Natural killer cell treated with Interleukin-12 subunit alpha and Interleukin-12 subunit beta and Interleukin-15 and Interleukin-18, amount 100 ng/mL, for 72 hours (primary cell): ENCODE data around the gene CASKIN1. TPM values are rescaled to one million over a fixed set of nuclear protein-coding genes. Genes with fewer than 3 reads are reported as not detected.
A peak's percentile ranks its signal among the peaks of the same experiment; 100 is the strongest.
"Not testable (repeated sequence)": the region's sequence is repeated elsewhere in the genome, so short reads cannot be mapped to it uniquely, and the experiment has no call there.

Experiments
- ATAC-seq, 2 donors: fragments of 150-1000 bp; cut with Tn5 transposase in 1 of 2; sonication (Bioruptor Pico), chemical (Tn5 transposase) in 1 of 2; 2 replicates each; pipeline ENCODE4 v1.10.0; 2021
- DNase-seq: peaks from one replicate; pipeline ENCODE4 v3.0.0; 2022; ENCODE audit warnings: low spot score
- H3K27ac Mint-ChIP-seq, 2 donors: 1 replicate in 1 of 2; 2 replicates in 1 of 2; pipeline ENCODE4 v1.8.0; 2022; ENCODE audit warnings: mixed read lengths in 2 of 2, mild to moderate bottlenecking in 1 of 2, moderate library complexity in 1 of 2
- H3K27me3 Mint-ChIP-seq, 2 donors: 1 replicate in 1 of 2; 2 replicates in 1 of 2; pipeline ENCODE4 v1.8.0; 2022; ENCODE audit warnings: mixed read lengths in 2 of 2
- H3K36me3 Mint-ChIP-seq: one replicate; pipeline ENCODE4 v1.8.0; 2022; ENCODE audit warnings: mixed read lengths
- H3K4me1 Mint-ChIP-seq, 2 donors: 1 replicate in 1 of 2; 2 replicates in 1 of 2; pipeline ENCODE4 v1.8.0; 2022; ENCODE audit warnings: low read depth in 2 of 2, mixed read lengths in 2 of 2, mild to moderate bottlenecking in 1 of 2
- H3K4me3 Mint-ChIP-seq: one replicate; pipeline ENCODE4 v1.8.0; 2022; ENCODE audit warnings: mixed read lengths
- H3K9me3 Mint-ChIP-seq: 2 replicates; pipeline ENCODE4 v1.8.0; 2022; ENCODE audit warnings: mixed read lengths
- total RNA-seq, 2 donors: library from RNA; stranded (reverse); gene quantifications; one replicate each; pipeline ENCODE4 v1.2.3, GENCODE V29; 2022

Gene CASKIN1, protein sequence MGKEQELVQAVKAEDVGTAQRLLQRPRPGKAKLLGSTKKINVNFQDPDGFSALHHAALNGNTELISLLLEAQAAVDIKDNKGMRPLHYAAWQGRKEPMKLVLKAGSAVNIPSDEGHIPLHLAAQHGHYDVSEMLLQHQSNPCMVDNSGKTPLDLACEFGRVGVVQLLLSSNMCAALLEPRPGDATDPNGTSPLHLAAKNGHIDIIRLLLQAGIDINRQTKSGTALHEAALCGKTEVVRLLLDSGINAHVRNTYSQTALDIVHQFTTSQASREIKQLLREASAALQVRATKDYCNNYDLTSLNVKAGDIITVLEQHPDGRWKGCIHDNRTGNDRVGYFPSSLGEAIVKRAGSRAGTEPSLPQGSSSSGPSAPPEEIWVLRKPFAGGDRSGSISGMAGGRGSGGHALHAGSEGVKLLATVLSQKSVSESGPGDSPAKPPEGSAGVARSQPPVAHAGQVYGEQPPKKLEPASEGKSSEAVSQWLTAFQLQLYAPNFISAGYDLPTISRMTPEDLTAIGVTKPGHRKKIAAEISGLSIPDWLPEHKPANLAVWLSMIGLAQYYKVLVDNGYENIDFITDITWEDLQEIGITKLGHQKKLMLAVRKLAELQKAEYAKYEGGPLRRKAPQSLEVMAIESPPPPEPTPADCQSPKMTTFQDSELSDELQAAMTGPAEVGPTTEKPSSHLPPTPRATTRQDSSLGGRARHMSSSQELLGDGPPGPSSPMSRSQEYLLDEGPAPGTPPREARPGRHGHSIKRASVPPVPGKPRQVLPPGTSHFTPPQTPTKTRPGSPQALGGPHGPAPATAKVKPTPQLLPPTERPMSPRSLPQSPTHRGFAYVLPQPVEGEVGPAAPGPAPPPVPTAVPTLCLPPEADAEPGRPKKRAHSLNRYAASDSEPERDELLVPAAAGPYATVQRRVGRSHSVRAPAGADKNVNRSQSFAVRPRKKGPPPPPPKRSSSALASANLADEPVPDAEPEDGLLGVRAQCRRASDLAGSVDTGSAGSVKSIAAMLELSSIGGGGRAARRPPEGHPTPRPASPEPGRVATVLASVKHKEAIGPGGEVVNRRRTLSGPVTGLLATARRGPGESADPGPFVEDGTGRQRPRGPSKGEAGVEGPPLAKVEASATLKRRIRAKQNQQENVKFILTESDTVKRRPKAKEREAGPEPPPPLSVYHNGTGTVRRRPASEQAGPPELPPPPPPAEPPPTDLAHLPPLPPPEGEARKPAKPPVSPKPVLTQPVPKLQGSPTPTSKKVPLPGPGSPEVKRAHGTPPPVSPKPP (N-terminal part only)
- total RNA-seq: under 1 TPM; 0.14 to 0.26 TPM

DNA sequence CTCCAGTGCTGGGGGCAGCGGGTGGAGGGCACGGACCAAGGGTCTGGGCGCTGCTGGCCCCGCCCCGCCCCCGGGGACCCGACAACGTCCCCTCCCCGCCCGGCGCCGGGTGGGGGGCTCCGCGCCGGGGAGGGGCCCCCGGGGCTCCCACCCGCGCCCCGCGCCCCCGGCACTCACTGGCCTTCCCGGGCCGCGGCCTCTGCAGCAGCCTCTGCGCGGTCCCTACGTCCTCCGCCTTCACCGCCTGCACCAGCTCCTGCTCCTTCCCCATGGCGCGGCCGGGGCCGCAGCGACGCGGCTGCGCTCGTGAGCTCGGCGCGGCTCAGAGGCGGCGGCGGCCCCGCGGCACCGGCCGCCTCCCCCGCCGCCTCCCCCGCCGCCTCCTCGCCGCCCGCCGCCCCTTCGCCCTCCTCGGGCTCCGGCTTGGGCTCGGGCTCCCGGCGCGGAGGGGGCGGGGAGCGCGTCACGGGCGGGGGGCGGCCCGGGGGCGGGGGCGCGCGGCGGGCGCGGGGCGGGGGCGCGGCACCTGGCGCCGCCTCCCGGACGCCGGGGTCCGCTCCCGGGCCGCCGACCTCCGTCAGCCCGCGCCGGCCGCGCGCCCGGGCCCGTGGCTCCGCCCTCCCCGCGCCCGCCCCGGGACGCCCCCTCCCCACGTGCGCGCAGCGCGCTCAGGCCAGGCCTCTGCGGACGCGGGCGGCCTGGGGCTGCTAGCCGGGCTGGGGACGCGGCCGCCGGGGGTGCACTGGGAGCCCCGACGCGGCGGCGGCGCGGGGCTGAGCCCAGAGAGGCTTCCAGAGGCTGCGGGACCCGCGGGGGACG is at the start of gene CASKIN1:
Gene CASKIN1, minus strand, starts transcription at position 444 of the 819 bp plus-strand sequence. Its CDS starts 173 bp downstream, at position 271.
- ATAC-seq (peak in 1 of 2 donors; percentile 52), DNase-seq (no peak)
- Mint-ChIP-seq H3K4me1 (no peaks in the 10 kb centered on the region), H3K4me3 (peak within 1 kb of the TSS; percentile 20), H3K27me3 (peaks cover 7 to 18% of the 10 kb centered on the region in 2 donors), H3K27ac (no peak within 1 kb of the TSS), H3K36me3 (no peaks in the 10 kb centered on the region), H3K9me3 (no peaks in the 10 kb centered on the region)

DNA sequence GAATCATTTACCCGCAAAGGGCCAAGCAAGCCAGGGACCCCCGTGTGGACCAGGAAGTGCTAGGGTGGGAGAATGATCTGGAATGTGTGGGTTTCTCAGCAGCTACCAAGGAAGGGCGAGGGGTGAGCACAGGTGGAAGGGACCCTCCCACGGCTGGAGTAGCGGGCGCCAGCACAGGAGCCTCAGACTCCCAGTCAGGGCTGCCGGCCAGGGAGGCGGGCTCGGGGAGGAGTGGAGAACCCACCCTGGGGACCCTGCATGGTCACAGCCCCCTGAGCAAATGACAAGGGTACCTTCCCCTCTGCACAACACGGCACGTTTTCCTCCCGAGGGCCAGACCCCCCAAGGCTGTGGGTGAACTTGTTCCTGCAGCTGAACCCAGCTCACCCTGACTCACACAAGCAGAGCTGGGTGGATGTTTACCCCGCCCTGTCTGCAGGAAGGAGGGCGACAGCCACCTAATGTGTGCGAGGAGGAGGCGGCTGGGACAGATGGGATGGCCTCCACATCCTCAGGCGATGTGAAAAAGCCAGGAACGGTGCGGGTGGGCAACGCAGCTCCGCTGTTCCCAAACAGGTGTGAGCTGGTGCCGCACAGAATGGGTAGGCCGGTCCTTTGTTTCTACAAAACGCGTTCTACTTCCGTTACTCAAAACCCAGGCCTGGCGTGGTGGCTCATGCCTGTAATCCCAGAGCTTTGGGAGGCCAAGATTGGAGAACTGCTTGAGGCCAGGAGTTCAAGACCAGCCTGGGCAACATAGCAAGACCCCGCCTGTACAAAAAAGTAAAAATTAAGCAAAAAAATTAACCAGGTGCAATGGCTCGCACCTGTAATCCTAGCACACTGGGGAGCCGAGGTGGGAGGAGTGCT is 48.8 kb upstream of the CASKIN1 start:
- Mint-ChIP-seq H3K4me3 (no peak overlapping the region), H3K27ac (no peak overlapping the region), H3K4me1 (peaks cover 0 to 2% of the 10 kb centered on the region in 2 donors), H3K9me3 (no peaks in the 10 kb centered on the region), H3K27me3 (no peaks in the 10 kb centered on the region), H3K36me3 (no peaks in the 10 kb centered on the region)
- DNase-seq (peak; percentile 44), ATAC-seq (peak in 1 of 2 donors; percentile 12)

DNA sequence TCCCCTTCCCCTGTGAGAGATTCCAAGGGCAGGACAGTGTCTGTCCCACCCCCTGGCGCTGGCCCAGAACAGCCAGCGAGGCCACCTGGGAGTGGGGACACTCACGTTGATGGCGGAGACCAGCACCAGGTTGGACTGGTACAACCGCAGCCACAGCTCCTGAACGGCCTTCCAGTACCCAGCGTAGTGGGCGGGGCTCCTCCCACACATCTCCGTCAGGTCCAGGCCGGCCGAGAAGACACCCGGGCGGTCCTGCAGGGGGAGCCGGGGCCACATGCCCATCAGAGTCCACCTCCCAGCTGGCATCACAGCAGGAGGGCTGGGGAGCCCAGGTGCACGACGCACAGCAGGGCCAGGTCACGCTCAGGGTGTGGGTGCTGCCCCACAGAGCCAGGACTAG is 47.9 kb upstream of the CASKIN1 start:
- DNase-seq (peak; percentile 50), ATAC-seq (peak in 1 of 2 donors; percentile 16)
- no peak overlapping the region for H3K4me3 Mint-ChIP-seq

DNA sequence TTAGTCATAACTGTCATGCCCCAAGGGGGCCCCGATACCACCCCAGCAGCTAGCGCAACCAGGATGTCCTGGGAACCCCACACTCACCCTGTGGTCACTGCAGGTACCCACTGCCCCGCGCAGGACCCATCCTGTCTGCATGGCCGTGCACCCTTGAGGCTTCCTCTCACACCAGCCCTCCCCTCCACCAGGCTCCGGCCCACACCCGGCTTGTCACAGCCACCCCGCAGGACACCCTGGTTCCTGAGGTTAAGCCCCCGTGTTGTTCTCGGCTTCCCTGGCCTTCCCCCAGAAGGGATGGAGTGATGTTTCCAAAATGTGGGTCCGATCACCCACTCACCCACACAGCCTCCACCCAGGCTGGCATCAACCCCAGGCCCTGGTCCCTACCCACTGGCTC is 47.4 kb upstream of the CASKIN1 start:
- no peaks in the 10 kb centered on the region for H3K27me3 Mint-ChIP-seq
- peaks cover 0 to 2% of the 10 kb centered on the region in 2 donors for H3K4me1 Mint-ChIP-seq
- H3K4me3 Mint-ChIP-seq: no peak overlapping the region
- H3K36me3 Mint-ChIP-seq: no peaks in the 10 kb centered on the region
- no peak overlapping the region for H3K27ac Mint-ChIP-seq
- DNase-seq: peak; percentile 57
- ATAC-seq: no peak
- no peaks in the 10 kb centered on the region for H3K9me3 Mint-ChIP-seq

More for the DNA sequence above, 47.9 kb upstream of the CASKIN1 start:
- H3K36me3 Mint-ChIP-seq: no peaks in the 10 kb centered on the region
- no peaks in the 10 kb centered on the region for H3K9me3 Mint-ChIP-seq
- peaks cover 0 to 2% of the 10 kb centered on the region in 2 donors for H3K4me1 Mint-ChIP-seq
- no peaks in the 10 kb centered on the region for H3K27me3 Mint-ChIP-seq
- H3K27ac Mint-ChIP-seq: no peak overlapping the region

DNA sequence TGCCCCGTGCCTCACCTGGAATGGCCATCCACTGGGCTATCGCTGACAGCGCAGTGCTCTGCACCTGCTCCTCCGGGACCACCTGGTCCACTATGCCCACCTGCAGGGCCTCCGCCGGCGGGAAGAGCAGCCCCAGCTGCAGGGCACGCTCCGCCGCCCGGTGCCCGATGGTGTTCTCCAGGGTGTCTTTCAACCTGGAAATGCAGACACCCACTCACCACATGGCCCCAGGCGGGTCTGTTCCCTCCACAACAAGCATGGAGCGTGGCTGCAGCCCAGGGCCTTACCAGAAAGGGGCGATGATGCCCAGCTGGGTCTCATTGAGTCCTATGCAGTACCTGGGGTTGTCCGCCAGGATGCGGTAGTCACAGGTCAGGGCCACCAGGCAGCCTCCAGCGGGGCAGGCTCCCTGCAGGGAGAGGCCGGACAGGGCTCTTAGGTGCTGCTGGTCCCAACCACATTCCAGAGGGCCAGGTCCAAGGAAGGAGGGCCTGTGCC is 46.7 kb upstream of the CASKIN1 start:
- no peaks in the 10 kb centered on the region for H3K27me3 Mint-ChIP-seq
- H3K9me3 Mint-ChIP-seq: no peaks in the 10 kb centered on the region
- DNase-seq: peak; percentile 58

DNA sequence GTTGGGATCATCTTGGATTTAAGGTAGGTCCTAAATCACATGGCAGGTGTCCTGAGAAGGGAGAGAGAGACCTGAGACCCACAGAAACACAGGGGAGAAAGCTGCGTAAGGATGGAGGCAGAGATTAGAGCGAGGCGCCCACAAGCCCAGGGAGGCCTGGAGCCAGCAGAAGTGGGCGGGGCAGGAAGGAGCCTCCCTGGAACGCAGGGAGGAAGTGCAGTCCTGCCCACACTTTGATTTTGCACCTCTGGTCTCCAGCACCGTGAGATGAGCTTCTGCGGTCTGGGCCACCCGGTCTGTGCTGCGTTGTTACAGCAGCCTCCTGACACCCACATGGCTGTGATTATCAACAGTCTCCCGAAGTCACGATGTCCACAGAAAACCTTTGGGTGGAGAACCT is 46.2 kb upstream of the CASKIN1 start:
- H3K27ac Mint-ChIP-seq: no peak overlapping the region
- H3K4me1 Mint-ChIP-seq: peaks cover 0 to 2% of the 10 kb centered on the region in 2 donors
- H3K27me3 Mint-ChIP-seq: no peaks in the 10 kb centered on the region
- H3K4me3 Mint-ChIP-seq: no peak overlapping the region
- H3K36me3 Mint-ChIP-seq: no peaks in the 10 kb centered on the region
- DNase-seq (peak; percentile 35), ATAC-seq (no peak)
- H3K9me3 Mint-ChIP-seq: no peaks in the 10 kb centered on the region

More for the DNA sequence above, 46.7 kb upstream of the CASKIN1 start:
- Mint-ChIP-seq H3K36me3 (no peaks in the 10 kb centered on the region), H3K27ac (no peak overlapping the region), H3K4me1 (peaks cover 0 to 2% of the 10 kb centered on the region in 2 donors), H3K4me3 (no peak overlapping the region)
- no peak for ATAC-seq

DNA sequence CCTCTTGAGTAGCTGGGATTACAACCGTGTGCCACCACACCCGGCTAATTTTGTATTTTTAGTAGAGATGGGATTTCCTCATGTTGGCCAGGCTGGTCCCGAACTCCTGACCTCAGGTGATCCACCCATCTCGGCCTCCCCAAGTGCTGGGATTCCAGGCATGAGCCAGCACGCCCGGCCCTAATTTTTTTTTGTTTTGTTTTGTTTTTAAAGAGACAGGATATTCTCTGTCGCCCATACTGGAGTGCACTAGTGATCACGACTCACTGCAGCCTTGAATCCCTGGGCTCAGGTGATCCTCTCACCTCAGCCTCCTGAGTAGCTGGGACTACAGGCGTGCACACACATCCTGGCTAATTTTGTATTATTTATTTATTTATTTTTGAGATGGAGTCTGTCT is 43.9 kb upstream of the CASKIN1 start:
- ATAC-seq, H3K27ac Mint-ChIP-seq, H3K36me3 Mint-ChIP-seq, DNase-seq, H3K9me3 Mint-ChIP-seq, H3K27me3 Mint-ChIP-seq, H3K4me1 Mint-ChIP-seq, H3K4me3 Mint-ChIP-seq: not testable (repeated sequence)

DNA sequence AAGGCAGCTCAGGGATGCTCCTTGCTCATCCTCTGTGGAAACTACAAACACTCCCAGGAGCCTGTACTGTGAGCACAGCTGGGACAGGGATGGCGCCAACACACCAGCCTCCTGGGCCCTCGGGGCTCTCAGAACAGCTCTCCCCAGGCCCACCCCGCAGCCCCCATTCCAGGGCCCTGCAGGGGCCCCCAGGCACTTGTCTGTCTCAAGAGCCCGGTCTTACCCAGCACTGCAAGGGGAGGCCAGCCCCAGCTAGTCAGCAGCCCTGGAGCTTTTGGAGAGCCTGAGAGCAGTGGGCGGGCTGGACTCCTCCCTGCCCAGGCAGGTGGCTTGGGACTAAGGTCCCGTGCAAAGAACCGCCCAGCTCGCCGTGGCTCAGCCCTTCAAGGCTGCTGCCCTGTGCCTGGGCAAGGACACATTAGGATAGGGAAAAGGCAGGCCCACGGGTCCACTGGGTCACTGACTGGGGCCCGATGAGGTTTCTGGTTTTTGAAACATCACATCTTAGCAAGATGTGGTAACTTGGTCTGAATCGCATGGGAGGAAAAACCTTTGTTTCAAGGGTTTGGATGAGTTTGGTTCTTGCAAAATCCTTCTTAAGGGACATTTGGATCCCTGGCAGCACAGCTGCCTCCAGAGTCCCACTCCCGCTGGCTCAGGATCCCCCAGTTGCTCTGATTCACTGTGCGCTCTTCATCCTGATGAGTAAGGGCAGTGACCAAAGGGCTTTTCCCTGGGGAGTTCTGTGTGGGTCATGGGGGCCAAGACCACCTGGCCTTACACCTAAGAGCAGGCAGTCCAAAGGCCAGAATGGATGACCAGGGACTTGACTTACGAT is 42.7 kb upstream of the CASKIN1 start:
- no peak for DNase-seq
- Mint-ChIP-seq H3K27me3 (peaks cover 0 to 2% of the 10 kb centered on the region in 2 donors), H3K4me3 (no peak overlapping the region), H3K4me1 (peaks cover 0 to 2% of the 10 kb centered on the region in 2 donors), H3K9me3 (no peaks in the 10 kb centered on the region), H3K27ac (no peak overlapping the region), H3K36me3 (no peaks in the 10 kb centered on the region)
- no peak for ATAC-seq

DNA sequence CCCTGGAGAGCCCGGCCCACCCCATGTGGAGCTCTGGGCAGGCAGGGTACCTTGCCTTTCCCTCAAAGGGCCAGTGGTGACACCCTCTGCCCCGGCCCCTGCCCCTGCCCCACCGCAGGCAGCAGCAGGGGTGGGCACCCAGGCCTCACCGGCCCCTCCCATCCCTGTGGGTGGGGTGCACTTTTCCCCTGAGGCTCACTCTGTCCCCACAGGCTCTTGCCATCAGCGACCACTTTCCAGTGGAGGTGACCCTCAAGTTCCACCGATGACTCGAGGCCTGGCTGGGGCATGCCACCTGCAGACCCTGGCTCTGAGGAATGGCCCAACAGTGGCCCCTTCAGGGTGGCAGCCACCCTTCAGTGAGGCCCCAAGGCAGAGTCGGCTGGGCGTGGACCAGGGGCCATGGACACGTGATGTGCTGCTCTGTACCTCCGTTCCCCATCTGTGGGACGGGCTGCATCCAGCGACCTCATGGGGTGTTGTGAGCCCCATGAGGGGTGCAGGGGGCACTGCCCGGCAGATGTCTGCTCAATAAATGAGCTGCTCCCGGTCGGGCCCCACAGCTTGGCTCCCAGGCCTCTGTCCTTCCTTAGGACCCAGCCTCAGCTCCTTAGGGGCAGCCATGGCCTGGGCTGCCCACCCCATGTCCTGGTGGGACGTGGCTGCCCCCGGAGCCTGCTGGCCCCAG is 41.9 kb upstream of the CASKIN1 start:
- Mint-ChIP-seq H3K4me3 (no peak overlapping the region), H3K27ac (no peak overlapping the region), H3K9me3 (no peaks in the 10 kb centered on the region), H3K27me3 (peaks cover 0 to 2% of the 10 kb centered on the region in 2 donors), H3K36me3 (no peaks in the 10 kb centered on the region), H3K4me1 (peaks cover 0 to 2% of the 10 kb centered on the region in 2 donors)
- no peak for ATAC-seq
- no peak for DNase-seq

DNA sequence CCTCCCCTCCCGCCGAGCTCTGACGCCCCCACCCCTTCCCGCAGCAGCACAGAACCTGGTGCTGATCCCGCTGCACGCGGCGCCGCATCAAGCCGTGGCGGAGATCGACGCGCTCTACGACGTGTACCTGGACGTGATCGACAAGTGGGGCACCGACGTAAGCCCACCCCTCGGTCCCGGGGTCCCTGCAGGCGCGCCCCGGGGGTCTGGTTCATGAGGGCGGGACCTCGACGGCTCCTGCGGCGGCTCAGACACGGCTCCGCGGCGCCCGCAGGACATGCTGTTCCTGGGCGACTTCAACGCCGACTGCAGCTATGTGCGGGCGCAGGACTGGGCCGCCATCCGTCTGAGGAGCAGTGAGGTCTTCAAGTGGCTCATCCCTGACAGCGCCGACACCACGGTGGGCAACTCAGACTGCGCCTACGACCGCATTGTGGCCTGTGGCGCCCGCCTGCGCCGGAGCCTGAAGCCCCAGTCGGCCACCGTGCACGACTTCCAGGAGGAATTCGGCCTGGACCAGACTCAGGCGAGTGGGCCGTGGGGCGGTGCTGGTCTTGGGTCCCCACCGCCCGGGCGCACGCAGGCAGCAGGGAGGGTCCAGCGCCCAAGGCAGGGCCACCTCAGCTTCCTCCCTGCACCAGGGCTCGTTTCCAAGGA is 41.2 kb upstream of the CASKIN1 start:
- H3K36me3 Mint-ChIP-seq: no peaks in the 10 kb centered on the region
- H3K4me3 Mint-ChIP-seq: no peak overlapping the region
- DNase-seq (no peak), ATAC-seq (no peak)
- peaks cover 0 to 2% of the 10 kb centered on the region in 2 donors for H3K4me1 Mint-ChIP-seq
- no peak overlapping the region for H3K27ac Mint-ChIP-seq
- H3K27me3 Mint-ChIP-seq: peaks cover 0 to 2% of the 10 kb centered on the region in 2 donors
- no peaks in the 10 kb centered on the region for H3K9me3 Mint-ChIP-seq
